Right renal cortex interstitium (tissue), 3 donors: ENCODE data around the gene TEX28. TPM values are rescaled to one million over a fixed set of nuclear protein-coding genes. Genes with fewer than 3 reads are reported as not detected.
"Not testable (repeated sequence)": the region's sequence is repeated elsewhere in the genome, so short reads cannot be mapped to it uniquely, and the experiment has no call there.

Experiments used
- DNase-seq, 3 donors: peaks; one replicate each; pipeline ENCODE4 v3.0.0-alpha.2; 2013; ENCODE audit warnings: low read depth in 3 of 3, low spot score in 2 of 3
- polyA plus RNA-seq, 3 donors: library from polyadenylated mRNA; unstranded; fragments of 120-200 nt; gene quantifications; one replicate each; pipeline ENCODE4 v1.2.1, GENCODE V29; 2013; ENCODE audit not compliant: insufficient read length in 3 of 3

Gene TEX28
- polyA plus RNA-seq, 3 donors = not detected

- DNase-seq = no peak
Measured at GRCh38 chrX:154312116-154312515, 17.2 kb upstream of the TEX28 start.

- DNase-seq = no peak
Measured at GRCh38 chrX:154310616-154311536, 16.0 kb upstream of the TEX28 start.

GRCh38 chrX:154309041-154309775 lies 14.3 kb upstream of the TEX28 start:
- no peak for DNase-seq

- DNase-seq = no peak
Measured at GRCh38 chrX:154308108-154308946, 13.4 kb upstream of the TEX28 start.

- DNase-seq = no peak
Measured at GRCh38 chrX:154307202-154307601, 12.3 kb upstream of the TEX28 start.

- DNase-seq = no peak
Measured at GRCh38 chrX:154305541-154306205, 10.7 kb upstream of the TEX28 start.

GRCh38 chrX:154304846-154305245 lies 9.9 kb upstream of the TEX28 start:
- DNase-seq = no peak

- no peak for DNase-seq
Measured at GRCh38 chrX:154303476-154303875, 8.6 kb upstream of the TEX28 start.

- DNase-seq = not testable (repeated sequence)
Measured at GRCh38 chrX:154302998-154303397, 8.1 kb upstream of the TEX28 start.

GRCh38 chrX:154300816-154301215 lies 5.9 kb upstream of the TEX28 start:
- DNase-seq = no peak

GRCh38 chrX:154298312-154298711 lies 3.4 kb upstream of the TEX28 start:
- no peak for DNase-seq

GRCh38 chrX:154296731-154297130 lies 1.8 kb upstream of the TEX28 start:
- no peak for DNase-seq

- no peak for DNase-seq
Measured at GRCh38 chrX:154295664-154296310, 863 bp upstream of the TEX28 start, which contains the start of gene TKTL1. TKTL1 (plus strand) TSS chrX:154295795; CDS start chrX:154295860, 65 bp downstream.

- DNase-seq = not testable (repeated sequence)
Measured at GRCh38 chrX:154286406-154286805, 8.5 kb downstream of the TEX28 start.

GRCh38 chrX:154284489-154285338 lies 10.2 kb downstream of the TEX28 start:
- DNase-seq = not testable (repeated sequence)

- DNase-seq = not testable (repeated sequence)
Measured at GRCh38 chrX:154269245-154269644, 25.7 kb downstream of the TEX28 start.

- not testable (repeated sequence) for DNase-seq
Measured at GRCh38 chrX:154263072-154263471, 31.9 kb downstream of the TEX28 start.

- DNase-seq = not testable (repeated sequence)
Measured at GRCh38 chrX:154258711-154259110, 36.2 kb downstream of the TEX28 start.

- not testable (repeated sequence) for DNase-seq
Measured at GRCh38 chrX:154257282-154257681, 37.6 kb downstream of the TEX28 start, which contains the start of gene OPN1MW3. OPN1MW3 (plus strand) TSS chrX:154257582; CDS start chrX:154257620, 38 bp downstream.
